ENCODE measurements around the gene CSMD2.
"Not testable (repeated sequence)": the region's sequence is repeated elsewhere in the genome, so short reads cannot be mapped to it uniquely, and the experiment has no call there.

The CSMD2 gene

GRCh38 chr1:34050709-34051485 lies 114.1 kb downstream of the CSMD2 start:
- DNase-seq = no peak

- DNase-seq = no peak
These were observed 115.0 kb downstream of the CSMD2 start for GRCh38 chr1:34049994-34050393.

DNA sequence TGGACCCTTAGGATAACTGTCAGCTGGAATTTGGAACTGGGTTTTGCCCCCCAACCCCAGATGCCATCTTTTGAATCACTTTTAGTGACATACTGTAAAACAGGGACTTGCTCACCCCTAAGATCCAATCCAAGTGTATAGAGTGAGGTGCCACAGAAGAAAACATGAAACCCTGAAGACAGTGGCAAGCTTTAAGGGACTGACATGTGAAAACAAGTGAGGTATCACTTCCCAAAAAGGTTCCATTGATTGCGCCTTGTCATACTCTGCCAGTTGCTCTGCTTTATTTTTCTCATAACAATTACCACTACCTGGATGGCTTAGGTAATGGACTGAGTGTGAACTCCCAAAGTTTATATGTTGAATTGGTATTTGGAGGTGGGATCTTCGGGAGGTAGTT lies 115.6 kb downstream of the CSMD2 start:
- DNase-seq = no peak

GRCh38 chr1:34037856-34038255 lies 127.2 kb downstream of the CSMD2 start:
- DNase-seq = no peak

GRCh38 chr1:34037109-34037508 lies 127.9 kb downstream of the CSMD2 start:
- DNase-seq = no peak

DNA sequence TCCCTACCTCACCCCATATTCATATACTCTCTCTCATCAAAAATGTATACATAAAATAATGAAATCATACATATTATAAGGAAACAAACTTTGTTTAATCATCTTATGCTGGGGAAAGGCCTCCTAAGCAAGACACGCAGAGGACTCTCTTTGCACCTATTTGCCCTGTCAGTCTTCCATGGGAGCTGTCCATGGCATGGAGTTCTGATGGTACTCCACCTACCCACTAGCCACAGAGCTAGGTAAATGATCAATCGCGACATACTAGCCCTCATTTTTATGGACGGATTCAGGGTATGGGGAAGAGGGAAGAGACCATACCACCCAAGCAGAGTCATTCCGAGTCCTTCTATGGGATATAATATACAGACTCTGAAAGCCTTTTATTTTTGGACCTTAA lies 131.0 kb downstream of the CSMD2 start:
- no peak for DNase-seq

- DNase-seq = no peak
These were observed 135.1 kb downstream of the CSMD2 start for GRCh38 chr1:34029954-34030353.

DNA sequence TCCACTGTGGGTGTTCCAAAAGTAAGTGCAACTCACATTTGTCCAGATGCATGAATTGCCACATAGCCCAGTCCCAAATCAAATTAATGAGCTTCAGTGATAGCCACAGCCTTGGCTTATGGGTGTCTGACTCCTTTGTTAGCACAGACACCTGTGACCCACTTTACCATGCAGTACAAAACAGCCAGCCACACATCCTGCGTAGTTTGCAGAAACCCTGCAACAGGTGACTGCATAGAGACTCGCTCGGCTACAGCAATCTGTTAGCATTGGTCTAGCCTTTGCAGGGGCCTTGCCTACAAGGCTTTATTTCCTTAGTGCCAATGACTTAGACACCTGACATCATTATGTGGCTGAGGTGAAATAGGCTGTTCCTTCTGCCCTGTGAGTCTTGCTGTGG lies 135.5 kb downstream of the CSMD2 start:
- no peak for DNase-seq

DNA sequence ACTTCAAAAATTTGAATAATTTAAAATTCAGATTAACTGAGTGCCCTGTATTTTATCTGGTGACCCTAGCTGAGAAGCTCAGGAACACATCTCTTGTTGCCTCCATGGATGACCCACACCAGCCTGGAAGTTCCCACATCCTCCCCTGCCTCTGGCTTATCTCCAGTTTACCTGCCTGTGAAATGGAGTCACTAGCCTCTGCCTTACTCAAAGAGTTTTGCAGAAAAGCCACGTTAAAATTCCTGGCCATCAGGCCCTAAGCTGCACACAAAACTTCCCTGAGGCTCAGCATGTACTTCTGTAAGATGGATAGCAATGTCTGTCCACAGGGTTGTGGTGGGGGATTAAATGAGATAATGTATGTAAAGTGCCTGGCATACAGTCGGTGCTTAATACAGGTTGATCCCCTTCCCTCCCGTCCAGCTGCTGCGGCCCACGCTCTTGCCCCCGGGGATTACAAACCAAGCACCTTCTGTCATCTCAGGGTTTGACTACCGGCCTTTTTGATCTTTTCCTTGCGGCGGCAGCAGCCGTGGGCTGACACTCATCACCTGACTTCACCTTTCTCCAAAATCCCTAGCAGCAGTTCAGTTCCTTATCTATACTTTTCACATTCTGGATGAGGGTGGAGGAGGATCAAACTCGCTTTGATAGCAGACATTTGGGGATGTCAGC lies 136.5 kb downstream of the CSMD2 start:
- no peak for DNase-seq

- DNase-seq = no peak
These were observed 139.4 kb downstream of the CSMD2 start for GRCh38 chr1:34025675-34026074.

- DNase-seq = no peak
These were observed 140.5 kb downstream of the CSMD2 start for GRCh38 chr1:34024485-34024884.

- no peak for DNase-seq
These were observed 145.1 kb downstream of the CSMD2 start for GRCh38 chr1:34019741-34020552.

GRCh38 chr1:34018285-34018684 lies 146.7 kb downstream of the CSMD2 start:
- no peak for DNase-seq

- not testable (repeated sequence) for DNase-seq
These were observed 148.7 kb downstream of the CSMD2 start for GRCh38 chr1:34016281-34016680.

DNA sequence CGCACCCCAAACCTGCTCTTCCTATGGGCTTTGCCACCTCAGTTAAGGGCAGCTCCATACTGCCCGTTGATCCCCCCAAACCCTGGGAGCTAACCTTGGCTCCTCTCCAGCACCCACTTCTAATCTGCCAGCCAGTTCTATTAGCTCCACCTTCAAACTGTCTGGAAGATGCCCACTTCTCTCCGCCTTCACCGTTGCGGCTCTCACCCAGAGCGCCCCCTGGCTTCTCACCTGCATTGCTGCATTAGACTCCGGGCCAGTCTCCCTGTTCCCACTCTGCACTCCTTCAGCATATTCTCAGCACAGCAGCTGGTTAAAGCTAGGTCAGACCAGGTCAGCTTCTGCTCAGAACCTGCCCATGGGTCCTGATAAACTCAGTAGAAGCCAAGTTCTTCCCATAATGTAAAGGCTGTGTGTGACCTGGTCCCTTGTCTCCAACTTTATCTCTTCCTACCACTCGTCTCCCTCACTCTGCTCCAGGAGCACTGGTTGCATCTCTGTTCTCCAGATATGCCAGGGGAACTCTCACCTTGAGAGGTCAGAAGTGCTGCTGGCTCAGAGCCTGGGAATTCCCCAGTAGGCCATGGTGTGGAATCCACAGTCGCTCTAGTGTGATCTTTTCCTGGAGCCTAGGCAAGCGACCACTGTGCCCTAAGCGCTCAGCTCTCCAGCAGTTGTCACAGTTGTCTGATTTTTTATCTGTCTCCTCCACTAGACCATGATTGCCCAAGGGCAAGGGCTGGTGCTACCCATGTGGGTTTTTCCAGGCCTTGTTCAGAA lies 150.9 kb downstream of the CSMD2 start:
- DNase-seq = no peak

GRCh38 chr1:34013136-34013535 lies 151.9 kb downstream of the CSMD2 start:
- no peak for DNase-seq

DNA sequence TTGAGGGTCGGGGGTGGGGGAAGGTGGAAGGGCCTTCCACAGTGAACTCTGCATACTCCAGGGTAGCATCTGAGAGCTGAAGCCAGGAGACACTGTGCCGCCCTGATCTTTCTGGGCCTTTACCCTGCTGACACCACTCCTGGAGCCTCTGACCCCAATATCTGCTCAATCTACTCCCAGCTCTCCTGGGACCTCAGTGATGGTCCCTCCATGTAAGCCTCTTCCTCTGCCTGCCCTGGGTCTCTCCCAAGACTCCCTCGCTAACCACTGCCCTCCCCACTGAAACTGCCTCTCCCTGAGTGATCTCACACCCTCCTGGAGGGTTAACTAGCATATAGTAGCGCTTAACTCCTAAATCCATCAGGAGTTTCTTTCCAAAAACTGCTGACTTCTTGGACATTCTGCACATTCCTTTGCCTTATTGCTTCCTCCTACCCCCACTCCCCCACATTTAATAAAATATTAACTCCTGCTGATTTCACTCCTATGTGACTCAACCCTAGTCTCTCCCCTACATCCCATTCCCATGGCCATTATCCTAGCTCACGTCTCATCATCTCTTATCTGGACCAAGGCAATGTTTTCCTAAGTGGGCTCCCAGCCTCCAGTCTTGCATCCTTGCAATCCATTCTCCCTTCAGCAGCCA lies 155.6 kb downstream of the CSMD2 start:
- DNase-seq = no peak

DNA sequence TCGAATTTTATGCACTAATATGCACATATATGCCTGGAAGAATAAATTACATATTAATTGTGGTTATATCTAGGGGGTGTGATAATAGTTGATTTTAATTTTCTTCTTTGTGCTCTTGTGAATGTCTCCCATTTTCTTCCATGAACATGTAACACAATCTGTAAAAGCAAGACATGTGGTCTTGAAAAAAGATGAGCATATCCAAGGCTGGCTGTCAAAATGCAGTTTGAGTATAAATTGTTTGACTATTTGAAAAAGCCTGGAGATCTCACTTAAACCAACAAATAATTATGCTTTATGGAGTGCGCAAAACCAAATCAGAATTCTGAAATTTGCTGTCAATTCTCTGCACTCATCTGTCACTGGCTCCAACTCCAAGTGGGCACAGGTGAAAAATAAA lies 157.3 kb downstream of the CSMD2 start:
- DNase-seq = no peak

GRCh38 chr1:34005309-34005708 lies 159.7 kb downstream of the CSMD2 start:
- DNase-seq = no peak

DNA sequence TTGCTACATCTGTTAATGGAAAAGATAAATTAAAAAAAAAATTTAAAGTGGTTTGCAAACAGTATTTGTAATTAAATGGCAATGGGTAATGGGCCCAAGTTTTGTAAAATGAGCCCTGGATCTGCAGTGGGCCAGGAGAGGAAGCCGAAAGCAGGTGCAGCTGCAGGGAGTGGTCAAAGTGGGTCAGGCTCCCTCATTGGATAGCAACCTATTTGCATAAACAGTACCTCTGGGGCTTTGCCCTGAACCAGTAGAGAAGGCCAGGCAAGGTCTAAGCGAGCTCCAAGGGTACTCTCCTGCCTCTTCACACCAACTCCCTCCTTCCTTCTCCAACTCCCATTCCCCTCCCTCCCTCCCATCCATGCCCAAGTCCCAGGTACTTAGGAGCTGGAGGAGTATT lies 162.2 kb downstream of the CSMD2 start:
- no peak for DNase-seq

GRCh38 chr1:33997127-33998036 lies 167.6 kb downstream of the CSMD2 start:
- no peak for DNase-seq
